Stimulated activated CD4-positive, alpha-beta T cell treated with anti-CD3 and anti-CD28 coated beads, Interleukin-15, amount 100 ng/mL, for 24 hours (primary cell): ENCODE data around the gene KCNJ12.
"Not testable (repeated sequence)": the region's sequence is repeated elsewhere in the genome, so short reads cannot be mapped to it uniquely, and the experiment has no call there.

ENCODE experiments used
- DNase-seq: peaks from one replicate; pipeline ENCODE4 v3.0.0-alpha.2; 2020

KCNJ12 gene

DNA sequence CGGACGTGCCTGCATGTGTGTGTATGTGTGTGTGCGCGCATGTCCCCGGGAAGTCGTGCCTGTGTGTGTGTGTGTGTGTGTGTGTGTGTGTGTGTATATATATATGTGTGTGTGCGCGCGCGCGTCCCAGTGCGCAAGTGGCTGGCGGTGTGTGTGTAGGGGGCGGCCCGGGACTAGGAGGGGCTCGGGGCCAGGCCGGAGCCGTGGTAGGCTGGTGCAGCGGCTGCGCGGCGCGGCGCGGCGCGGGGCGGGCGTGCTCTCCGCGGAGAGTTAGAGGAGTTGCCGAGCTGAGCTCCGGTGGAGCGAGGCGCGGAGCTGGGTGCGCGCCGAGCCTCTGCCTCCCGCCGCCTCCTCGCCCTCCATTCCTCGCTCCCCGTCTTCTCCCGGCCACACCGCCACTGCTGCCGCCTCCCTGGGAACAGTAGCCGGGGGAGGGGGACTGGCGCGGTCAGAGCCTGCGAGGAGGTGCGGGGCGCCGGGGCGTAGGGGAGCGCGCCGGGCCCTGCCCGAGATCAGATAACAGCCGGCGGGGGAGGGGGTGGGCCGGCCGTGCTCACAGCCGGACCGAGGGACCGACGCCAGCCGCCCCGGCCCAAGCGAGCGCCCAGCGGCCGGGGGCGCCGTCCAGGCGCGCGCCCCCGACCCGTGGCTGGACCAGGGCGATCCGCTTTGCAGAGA lies at the start of gene KCNJ12:
Gene KCNJ12, plus strand, starts transcription at position 277 of the 678 bp plus-strand sequence. CDS start 38,986 bp downstream, outside the sequence.
- DNase-seq: peak; percentile 14

DNA sequence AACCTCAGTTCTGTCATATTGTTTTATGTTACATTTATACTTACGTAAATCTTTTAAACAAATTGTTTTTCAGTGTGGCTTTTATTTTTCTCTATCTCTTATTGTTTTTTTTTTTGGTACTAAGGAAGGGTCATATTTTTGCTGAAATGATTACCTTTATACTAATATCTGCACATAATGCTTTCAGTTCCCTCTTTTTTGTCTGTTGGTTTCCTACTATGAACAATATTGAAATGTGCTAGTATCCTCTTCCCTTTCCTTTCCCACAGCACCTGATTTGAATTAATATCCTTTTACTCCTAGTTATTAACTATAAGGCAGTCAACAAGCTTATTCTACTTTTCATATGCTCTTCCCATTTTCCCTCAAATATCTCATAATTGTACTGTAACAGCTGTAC lies 48.2 kb upstream of the KCNJ12 start:
- not testable (repeated sequence) for DNase-seq

DNA sequence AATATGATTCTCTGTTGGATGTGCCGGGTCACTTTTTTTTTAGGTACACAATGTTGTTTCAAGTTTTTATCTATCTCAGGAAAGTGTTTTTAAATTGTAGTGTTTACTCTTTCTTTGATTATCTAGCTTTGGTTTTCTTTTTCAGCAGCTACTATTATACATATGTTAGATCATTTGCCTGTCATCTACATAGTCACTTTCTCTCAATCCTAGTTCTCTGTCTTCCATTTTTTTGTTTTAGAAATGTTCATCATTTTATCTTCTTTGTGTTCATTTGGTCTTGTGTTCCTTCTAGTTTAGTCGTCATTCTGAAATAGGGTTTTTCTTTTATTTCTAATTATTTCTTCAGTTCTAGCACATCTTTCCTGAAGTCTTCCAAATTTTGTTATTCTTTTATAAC lies 47.4 kb upstream of the KCNJ12 start:
- not testable (repeated sequence) for DNase-seq

DNA sequence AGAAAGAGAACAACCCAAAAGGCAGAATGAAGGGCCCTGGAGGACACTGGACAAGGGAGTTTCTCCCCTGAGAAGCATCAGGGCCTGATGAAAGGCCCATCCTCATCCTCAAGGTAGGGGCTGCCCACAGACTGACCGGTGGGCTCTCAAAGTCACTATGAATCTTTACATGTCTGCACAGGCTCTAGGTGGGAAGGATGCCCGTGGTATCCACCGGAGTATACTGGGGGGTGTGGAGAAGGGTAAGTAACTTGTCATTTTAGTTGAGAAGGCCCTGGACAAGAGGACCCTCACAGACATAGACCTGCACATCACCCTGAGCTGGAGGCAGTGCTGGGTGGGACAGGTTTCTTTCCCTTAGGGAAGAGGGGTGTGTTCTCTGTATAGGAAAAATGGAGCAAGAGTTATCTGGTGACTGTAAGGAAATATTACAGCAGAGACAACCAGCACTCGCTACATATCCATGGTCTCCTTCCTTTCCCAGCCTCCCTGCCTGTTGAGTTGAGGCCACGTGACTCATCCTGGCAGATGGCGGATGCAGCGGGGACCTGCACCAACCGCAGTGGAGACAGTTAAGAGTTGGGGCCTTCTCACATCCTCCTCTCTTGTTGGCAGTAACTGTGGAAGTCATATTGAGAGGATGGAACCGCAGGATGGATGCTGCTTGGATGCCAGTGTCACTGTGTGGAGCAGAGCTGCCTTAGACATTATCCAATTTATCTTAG lies 45.6 kb upstream of the KCNJ12 start:
- no peak for DNase-seq

GRCh38 chr17:21336541-21337294 lies 39.4 kb upstream of the KCNJ12 start:
- not testable (repeated sequence) for DNase-seq

DNA sequence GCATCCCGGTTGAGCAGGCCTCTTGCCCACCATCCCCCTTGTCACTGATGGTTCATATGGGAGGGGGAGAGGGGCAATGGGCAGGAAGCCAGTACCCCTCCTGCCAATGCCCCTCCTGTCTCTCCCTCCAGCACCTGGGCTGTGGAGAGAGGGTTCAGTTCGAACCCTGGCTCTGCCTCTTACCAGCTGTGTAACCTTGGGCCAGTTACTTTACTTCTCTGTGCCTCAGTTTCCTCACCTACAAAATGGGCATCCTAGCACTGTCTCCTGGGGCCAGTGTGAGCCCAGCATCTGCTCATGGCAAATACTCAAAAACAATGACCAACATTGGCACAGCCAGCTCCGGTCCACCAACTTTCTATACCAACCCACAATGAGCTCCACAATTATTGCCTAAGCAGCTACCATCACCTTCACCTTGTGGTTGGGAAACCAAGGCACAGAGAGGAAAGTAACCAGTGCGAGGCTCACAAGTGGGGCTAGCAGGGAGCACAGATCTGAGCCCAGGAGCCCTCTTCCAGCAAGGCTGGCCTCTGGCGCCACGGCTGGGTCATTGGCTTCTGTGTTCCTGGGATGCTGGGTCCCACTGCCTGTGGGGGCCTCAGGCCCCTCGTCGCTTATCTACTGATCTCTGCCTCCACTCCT lies 38.1 kb upstream of the KCNJ12 start:
- not testable (repeated sequence) for DNase-seq

GRCh38 chr17:21339011-21339410 lies 37.1 kb upstream of the KCNJ12 start:
- DNase-seq: no peak

- DNase-seq: not testable (repeated sequence)
Measured at GRCh38 chr17:21339571-21339970, 36.6 kb upstream of the KCNJ12 start.

- DNase-seq: not testable (repeated sequence)
Measured at GRCh38 chr17:21340407-21340806, 35.8 kb upstream of the KCNJ12 start.

DNA sequence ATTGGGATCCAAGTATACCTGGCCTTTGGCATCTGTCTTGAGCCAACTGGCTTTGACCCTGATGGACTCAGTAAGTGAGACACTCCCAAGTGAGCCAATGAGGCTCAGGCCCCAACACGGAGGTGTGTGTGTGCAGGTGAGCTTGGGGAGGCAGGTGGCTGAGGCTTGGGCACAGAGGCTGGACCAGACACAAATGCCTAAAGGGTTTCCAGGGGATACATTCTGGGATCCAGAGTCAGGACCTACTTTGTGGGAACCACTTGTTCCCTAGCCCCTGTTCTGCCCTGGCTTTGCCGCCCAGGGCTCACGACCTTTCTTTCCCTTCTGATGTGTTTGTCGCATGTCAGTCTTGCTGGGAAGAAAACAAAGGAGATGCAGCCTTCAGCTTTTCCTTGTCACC lies 34.9 kb upstream of the KCNJ12 start:
- not testable (repeated sequence) for DNase-seq

DNA sequence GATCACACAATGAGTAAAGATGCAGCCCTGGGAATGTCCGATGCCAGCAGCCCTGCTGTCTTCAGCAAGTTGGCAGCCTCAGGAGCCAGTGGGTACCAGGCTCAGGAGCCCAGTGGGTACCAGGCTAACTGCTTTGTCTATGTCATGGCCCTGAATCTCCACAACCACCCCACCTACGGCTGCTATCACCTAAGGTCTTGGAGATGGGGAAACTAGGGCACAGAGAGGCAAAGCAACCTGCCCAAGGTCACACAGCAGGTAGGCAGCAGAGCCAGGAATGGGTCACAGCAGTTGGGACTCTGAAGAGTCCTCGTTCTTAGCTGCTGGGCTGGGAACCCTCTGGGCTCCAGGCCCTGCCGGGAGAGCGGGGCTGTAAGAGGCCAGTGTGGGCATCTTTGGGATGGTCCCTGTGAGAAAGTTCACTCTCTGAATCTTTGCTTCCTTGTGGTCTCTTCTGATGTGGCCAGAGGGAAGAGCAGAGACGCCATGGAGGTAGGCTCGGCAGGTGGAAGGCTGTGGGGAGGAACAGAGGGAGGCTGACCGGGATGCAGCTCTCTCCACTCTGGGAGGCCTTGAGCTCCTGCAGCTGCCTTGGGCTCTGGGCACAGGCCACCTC lies 34.1 kb upstream of the KCNJ12 start:
- DNase-seq: not testable (repeated sequence)

- DNase-seq: not testable (repeated sequence)
Measured at GRCh38 chr17:21343061-21343949, 32.9 kb upstream of the KCNJ12 start.

GRCh38 chr17:21344801-21345200 lies 31.4 kb upstream of the KCNJ12 start:
- not testable (repeated sequence) for DNase-seq

GRCh38 chr17:21345236-21345635 lies 30.9 kb upstream of the KCNJ12 start:
- no peak for DNase-seq

DNA sequence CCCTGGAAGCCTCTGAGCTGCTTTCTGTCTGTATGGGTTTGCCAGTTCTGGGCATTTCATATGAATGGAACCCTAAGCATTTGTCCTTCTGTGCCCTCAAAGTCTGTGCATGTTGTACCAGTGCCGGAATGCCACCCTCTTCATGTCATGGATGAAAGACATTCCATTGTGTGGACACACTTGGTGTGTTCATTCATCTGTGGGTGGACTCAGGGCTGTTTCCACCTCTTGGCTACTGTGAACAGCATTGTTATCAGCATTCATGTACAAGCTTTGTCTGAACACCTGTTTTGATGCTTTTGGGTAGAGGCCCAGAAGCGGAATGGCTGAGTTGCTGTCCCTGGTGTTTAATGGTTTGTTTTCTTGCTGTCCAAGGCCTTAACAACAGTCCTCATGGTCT lies 30.1 kb upstream of the KCNJ12 start:
- not testable (repeated sequence) for DNase-seq

DNA sequence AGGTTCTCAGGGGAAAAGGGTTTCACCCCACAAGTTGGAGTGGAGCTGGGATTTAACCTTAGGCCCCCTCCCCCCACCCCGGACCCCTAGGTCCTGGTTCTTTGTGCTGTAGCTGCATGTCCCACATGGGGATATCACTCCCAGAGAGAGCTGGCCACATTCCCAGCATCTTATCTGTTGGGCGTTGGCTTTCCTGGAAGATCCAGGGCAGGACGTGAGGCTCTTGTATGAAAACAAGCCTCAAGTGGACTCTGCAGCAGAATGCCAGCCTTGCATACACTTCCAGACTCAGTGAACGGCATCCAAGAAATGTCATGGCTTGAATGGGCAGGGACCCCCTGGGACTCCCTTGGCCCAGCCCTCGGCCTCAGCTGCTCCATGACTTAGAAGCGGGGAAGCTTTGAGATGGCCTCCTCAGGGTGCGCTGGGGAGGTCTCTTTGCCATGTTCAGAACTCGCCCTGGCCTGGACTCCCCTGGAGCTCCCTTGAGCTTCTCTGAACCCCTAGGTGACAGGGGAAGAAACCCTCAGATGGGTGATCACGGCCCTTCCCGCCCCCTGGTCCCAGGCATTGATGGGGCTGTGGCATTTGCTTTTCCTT lies 29.4 kb upstream of the KCNJ12 start:
- DNase-seq: not testable (repeated sequence)

GRCh38 chr17:21347660-21348059 lies 28.5 kb upstream of the KCNJ12 start:
- DNase-seq: not testable (repeated sequence)

GRCh38 chr17:21348081-21348925 lies 27.9 kb upstream of the KCNJ12 start:
- DNase-seq: not testable (repeated sequence)

GRCh38 chr17:21348926-21349261 lies 27.3 kb upstream of the KCNJ12 start:
- DNase-seq: not testable (repeated sequence)
